Loucy (cell line): Measurements from ENCODE around the gene MBD5.

Experiments used
- H2AFZ ChIP-seq: fragments of 200-600 bp; sonication (generic); 2 replicates; pipeline ENCODE4 v1.6.0; 2016; ENCODE audit warnings: antibody characterized with exemption, mild to moderate bottlenecking, low read length, moderate library complexity
- H3F3A ChIP-seq: fragments of 200-600 bp; 2 replicates; pipeline ENCODE4 v1.6.0; 2016; ENCODE audit warnings: antibody characterized with exemption, low read depth, mild to moderate bottlenecking
- H3K27me3 ChIP-seq: fragments of 200-600 bp; sonication (generic); 2 replicates; pipeline ENCODE4 v1.6.1; 2014; ENCODE audit warnings: low read length, mild to moderate bottlenecking; ENCODE audit not compliant: insufficient read depth, poor library complexity, severe bottlenecking
- H3K36me3 ChIP-seq: fragments of 200-600 bp; sonication (generic); 2 replicates; pipeline ENCODE4 v1.6.1; 2016; ENCODE audit warnings: low read length; ENCODE audit not compliant: insufficient read depth
- H3K4me1 ChIP-seq: fragments of 200-600 bp; sonication (generic); 2 replicates; pipeline ENCODE4 v1.5.1; 2014; ENCODE audit warnings: low read length, mild to moderate bottlenecking; ENCODE audit not compliant: insufficient read depth, poor library complexity, severe bottlenecking
- H3K4me2 ChIP-seq: fragments of 200-600 bp; sonication (generic); 2 replicates; pipeline ENCODE4 v1.6.0; 2014; ENCODE audit warnings: antibody characterized with exemption, low read length, low read depth, mild to moderate bottlenecking; ENCODE audit not compliant: poor library complexity, severe bottlenecking
- H3K4me3 ChIP-seq: fragments of 200-600 bp; sonication (generic); 2 replicates; pipeline ENCODE4 v1.5.1; 2014; ENCODE audit warnings: low read length, mild to moderate bottlenecking, mixed read lengths; ENCODE audit not compliant: poor library complexity, severe bottlenecking
- H3K79me2 ChIP-seq: fragments of 200-600 bp; sonication (generic); 2 replicates; pipeline ENCODE4 v1.6.1; 2014; ENCODE audit warnings: low read length; ENCODE audit not compliant: insufficient read depth
- H3K9ac ChIP-seq: fragments of 200-600 bp; sonication (generic); 2 replicates; pipeline ENCODE4 v1.6.0; 2014; ENCODE audit warnings: mild to moderate bottlenecking, low read depth, low read length, moderate library complexity; ENCODE audit not compliant: poor library complexity, severe bottlenecking
- H3K9me2 ChIP-seq: fragments of 200-600 bp; sonication (generic); replicated peaks from 2 replicates; pipeline ENCODE4 v1.6.1; 2016; ENCODE audit warnings: low read depth, low read length, mixed read lengths
- H3K9me3 ChIP-seq: fragments of 200-600 bp; sonication (generic); 2 replicates; pipeline ENCODE4 v1.6.1; 2014; ENCODE audit warnings: mild to moderate bottlenecking, antibody characterized with exemption, low read length, low read depth; ENCODE audit not compliant: insufficient read depth
- H4K20me1 ChIP-seq: fragments of 200-600 bp; sonication (generic); 2 replicates; pipeline ENCODE4 v1.6.0; 2014; ENCODE audit warnings: antibody characterized with exemption, low read length, mild to moderate bottlenecking; ENCODE audit not compliant: insufficient read depth, poor library complexity, severe bottlenecking
- EZH2phosphoT487 ChIP-seq: fragments of 200-600 bp; IDR thresholded peaks from 2 replicates; pipeline ENCODE4 v1.6.1; 2018; ENCODE audit warnings: antibody characterized with exemption, mild to moderate bottlenecking, moderate library complexity, borderline replicate concordance
- TF ChIP-seq, protein P1 (sequence below): fragments of 200-600 bp; sonication (generic); conservative IDR thresholded peaks from 2 replicates; pipeline ENCODE4 v1.5.1; 2014; ENCODE audit warnings: mild to moderate bottlenecking, antibody characterized with exemption, low read length

MBD5 gene

DNA sequence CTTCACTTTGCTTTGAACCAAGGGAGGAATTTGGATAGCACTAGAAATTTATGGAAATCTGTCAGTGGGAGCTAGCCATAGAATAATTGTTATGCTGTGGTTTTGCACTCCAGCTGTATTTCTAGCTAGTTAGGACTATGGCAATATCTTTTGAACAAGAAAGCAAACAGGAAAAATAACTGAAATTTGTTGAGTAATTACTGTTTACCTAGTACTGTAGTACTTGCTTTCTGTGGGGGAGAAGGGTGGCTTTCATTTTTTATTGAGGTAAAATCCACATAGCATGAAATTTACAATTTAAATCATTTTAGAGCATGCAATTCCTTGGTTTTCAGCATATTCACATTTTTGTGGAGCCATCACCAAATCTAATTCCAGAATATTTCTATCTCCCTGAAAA lies 28.4 kb downstream of the MBD5 start:
- Histone ChIP-seq H3K27me3 (no peaks in the 10 kb centered on the region), H3K9me2 (no peaks in the 10 kb centered on the region), H3K9me3 (no peaks in the 10 kb centered on the region), H3K4me2 (peak overlapping the region; percentile 3), H3F3A (no peaks in the 10 kb centered on the region; the same call in 1 of the 2 replicates), H3K9ac (no peak overlapping the region), H3K4me3 (no peak overlapping the region), H4K20me1 (peaks cover 14% of the 10 kb centered on the region), H3K79me2 (no peaks in the 10 kb centered on the region), H3K36me3 (no peaks in the 10 kb centered on the region), H3K4me1 (peaks cover 25% of the 10 kb centered on the region), H2AFZ (no peak overlapping the region)
- TF ChIP-seq, protein P1, sequence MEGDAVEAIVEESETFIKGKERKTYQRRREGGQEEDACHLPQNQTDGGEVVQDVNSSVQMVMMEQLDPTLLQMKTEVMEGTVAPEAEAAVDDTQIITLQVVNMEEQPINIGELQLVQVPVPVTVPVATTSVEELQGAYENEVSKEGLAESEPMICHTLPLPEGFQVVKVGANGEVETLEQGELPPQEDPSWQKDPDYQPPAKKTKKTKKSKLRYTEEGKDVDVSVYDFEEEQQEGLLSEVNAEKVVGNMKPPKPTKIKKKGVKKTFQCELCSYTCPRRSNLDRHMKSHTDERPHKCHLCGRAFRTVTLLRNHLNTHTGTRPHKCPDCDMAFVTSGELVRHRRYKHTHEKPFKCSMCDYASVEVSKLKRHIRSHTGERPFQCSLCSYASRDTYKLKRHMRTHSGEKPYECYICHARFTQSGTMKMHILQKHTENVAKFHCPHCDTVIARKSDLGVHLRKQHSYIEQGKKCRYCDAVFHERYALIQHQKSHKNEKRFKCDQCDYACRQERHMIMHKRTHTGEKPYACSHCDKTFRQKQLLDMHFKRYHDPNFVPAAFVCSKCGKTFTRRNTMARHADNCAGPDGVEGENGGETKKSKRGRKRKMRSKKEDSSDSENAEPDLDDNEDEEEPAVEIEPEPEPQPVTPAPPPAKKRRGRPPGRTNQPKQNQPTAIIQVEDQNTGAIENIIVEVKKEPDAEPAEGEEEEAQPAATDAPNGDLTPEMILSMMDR = no peak
- no peak for TF ChIP-seq EZH2phosphoT487

DNA sequence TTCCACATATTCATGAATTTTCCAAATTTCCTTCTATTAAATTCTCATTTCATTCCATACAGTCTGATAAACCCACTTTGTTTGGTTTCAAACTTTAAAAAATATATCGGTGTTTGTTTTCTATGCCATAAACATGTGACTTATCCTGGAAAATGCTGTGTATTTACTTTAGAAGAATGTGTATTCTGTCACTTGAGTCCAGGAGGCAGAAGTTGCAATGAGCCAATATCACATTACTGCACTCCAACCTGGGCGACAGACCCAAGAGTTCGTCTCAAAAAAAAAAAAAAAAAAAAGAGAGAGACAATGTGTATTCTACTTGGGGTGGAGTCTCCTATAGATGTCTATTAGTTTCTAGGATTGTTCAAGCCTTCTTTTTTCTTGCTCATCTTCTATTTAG lies 31.8 kb downstream of the MBD5 start:
- H3K4me3 ChIP-seq = no peak overlapping the region
- peaks cover 11% of the 10 kb centered on the region for H3K4me1 ChIP-seq
- no peaks in the 10 kb centered on the region for H3K79me2 ChIP-seq
- H3F3A ChIP-seq = no peaks in the 10 kb centered on the region; the same call in 1 of the 2 replicates
- no peaks in the 10 kb centered on the region for H3K27me3 ChIP-seq
- H3K9me3 ChIP-seq = no peaks in the 10 kb centered on the region
- H3K4me2 ChIP-seq = no peak overlapping the region
- H2AFZ ChIP-seq = no peak overlapping the region
- H4K20me1 ChIP-seq = peaks cover 14% of the 10 kb centered on the region
- no peak overlapping the region for H3K9ac ChIP-seq
- no peaks in the 10 kb centered on the region for H3K9me2 ChIP-seq
- TF ChIP-seq, protein P1 = no peak
- TF ChIP-seq EZH2phosphoT487 = no peak
- H3K36me3 ChIP-seq = no peaks in the 10 kb centered on the region

- Histone ChIP-seq H3K4me1 (no peaks in the 10 kb centered on the region), H3K4me3 (no peak overlapping the region), H4K20me1 (no peaks in the 10 kb centered on the region), H3K9me3 (no peaks in the 10 kb centered on the region), H3K9me2 (no peaks in the 10 kb centered on the region), H3K79me2 (no peaks in the 10 kb centered on the region), H3F3A (no peaks in the 10 kb centered on the region), H3K27me3 (no peaks in the 10 kb centered on the region), H3K9ac (no peak overlapping the region), H3K36me3 (no peaks in the 10 kb centered on the region), H2AFZ (no peak overlapping the region), H3K4me2 (no peak overlapping the region)
- TF ChIP-seq, protein P1 = no peak
- no peak for TF ChIP-seq EZH2phosphoT487
Observed at GRCh38 chr2:148058641-148059040, 37.8 kb downstream of the MBD5 start.
